NCI-H524 (cell line): ENCODE data around the gene CDH12.
"Not testable (repeated sequence)": the region's sequence is repeated elsewhere in the genome, so short reads cannot be mapped to it uniquely, and the experiment has no call there.

ENCODE experiments used
- DNase-seq, 2 experiments: peaks; one replicate each; lab custom pipeline; 2025; lab: John Stamatoyannopoulos, UW

The CDH12 gene

DNA sequence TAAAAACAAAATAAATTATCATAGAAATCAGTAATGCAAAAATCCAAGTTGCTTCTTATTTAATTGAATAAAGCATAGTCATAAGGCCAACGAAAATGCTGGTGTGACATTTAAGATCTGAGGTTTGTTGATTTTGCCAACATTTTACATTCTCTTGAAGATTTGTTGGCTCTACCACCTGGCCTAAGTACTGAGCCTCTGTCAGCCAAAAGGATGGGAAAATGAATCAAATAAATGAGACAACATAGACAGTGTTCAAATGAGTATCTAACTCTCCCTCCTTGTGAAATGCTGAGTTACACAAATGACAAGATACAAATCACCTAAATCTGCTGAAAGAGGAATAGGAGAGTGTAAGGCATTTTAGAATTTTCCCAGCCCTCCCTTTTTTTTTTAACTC is 575.0 kb downstream of the CDH12 start:
- no peak for DNase-seq

DNA sequence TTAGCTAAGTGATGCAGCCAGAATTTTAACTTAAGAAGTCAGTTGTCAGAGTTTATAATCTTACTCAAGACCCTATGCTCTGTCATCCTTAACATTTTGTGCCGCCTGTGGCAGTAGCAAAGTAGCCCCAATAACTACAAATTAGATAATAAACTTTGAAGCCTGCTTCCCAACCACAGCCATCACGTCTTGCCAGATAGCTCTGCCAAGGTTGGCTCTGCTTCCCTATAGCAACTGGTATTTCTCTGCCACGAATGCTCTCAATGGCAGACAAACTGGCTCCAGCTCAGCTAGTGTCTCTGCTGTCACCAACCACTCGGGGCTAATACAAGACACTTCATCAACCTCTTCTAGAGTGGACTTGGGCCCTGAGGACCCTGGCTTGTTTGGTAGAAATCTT is 576.1 kb downstream of the CDH12 start:
- DNase-seq, result no peak

DNA sequence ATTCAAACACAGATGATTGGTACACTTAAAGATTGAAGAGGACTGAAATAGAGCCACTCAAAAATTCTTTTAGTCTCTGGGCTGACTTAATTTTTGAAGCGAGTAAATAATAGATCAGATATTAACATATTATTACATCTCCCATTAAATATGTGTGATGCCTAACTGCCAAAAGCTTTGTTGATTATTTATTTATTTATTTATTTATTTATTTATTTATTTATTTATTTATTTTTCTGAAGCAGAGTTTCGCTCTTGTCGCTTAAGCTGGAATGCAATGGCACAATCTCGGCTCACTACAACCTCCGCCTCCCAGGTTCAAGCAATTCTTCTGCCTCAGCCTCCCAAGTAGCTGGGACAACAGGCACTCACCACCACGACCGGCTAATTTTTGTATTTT is 587.3 kb downstream of the CDH12 start:
- DNase-seq, result not testable (repeated sequence)

DNA sequence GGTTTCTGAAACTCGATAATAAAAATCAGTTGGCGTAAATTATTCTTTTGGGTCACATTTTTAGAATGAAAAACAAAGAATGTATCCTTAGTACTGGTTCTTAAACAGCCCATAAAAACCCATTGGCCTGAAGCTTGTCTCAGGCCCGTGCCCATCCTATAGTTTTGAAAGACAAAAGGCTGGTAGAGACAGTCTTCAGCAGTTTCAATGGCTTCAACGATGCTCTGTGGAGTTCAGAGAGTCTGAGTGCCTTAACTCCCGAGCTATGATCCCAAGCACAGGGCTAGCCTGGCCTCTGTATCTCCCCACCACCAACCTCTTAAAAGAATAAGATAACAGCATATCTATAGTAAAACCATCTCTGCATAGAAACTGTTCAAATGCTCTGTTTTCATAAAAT is 595.0 kb downstream of the CDH12 start:
- DNase-seq, result no peak

DNA sequence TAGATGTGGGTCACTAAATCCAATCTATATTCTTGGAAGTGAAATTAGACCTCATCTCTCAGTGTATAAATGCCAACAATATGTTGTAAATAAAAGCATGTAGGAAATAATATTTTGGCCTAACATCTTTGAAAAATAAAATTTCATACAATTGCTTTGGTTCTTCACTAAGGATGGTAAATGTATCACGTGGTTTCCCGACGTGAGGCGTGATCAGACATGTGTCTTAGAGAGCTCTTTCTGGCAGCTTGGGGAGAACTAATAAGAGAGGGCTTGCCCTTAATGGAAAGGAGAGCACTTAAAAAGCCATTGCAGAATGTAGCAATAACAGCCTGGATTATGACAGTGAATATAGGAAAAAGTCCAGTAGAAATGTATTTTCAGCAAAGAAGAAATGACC is 602.6 kb downstream of the CDH12 start:
- peak; percentile 4 to 38 for DNase-seq

DNA sequence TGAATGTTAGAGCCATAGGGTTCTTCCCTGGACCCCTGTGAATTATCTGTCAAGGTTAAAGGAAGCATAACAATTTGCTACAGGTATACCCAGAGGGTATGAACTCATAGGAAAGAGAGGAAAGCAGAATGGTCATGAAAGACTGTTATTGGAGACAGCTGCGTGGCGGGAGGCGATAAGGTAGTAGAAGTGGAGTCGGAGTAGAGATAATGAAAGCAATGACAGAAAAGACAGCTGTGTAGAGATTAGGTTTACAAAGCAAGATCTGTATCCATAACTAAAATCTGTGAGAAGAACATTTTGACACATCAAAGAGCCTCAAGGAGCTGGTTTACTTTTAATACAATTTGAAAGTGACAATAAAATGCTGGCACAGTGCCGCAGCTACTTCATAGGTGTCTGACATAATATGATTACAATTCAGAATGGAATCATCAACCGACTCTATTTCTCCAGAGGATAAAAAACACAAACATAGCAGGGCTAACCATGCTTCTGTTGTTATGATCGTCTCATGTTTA is 603.9 kb downstream of the CDH12 start:
- no peak for DNase-seq

DNA sequence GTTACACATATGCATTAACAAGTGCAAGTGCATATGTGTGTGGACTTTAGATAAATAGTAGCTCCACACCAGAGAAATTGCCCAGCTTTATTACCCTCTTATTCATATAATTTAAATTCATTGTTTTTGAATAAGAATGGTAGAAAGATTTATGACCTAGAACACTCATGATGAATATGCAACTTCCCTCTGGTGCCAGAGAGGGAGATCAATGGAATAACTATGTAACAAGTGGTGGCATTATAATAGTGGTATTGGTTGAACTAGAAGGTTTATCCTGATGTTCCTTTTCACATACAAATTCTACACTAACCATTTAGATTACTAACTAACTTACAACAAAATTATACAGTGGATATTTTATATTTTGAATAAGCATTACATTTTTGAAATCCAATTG is 607.4 kb downstream of the CDH12 start:
- no peak for DNase-seq

DNA sequence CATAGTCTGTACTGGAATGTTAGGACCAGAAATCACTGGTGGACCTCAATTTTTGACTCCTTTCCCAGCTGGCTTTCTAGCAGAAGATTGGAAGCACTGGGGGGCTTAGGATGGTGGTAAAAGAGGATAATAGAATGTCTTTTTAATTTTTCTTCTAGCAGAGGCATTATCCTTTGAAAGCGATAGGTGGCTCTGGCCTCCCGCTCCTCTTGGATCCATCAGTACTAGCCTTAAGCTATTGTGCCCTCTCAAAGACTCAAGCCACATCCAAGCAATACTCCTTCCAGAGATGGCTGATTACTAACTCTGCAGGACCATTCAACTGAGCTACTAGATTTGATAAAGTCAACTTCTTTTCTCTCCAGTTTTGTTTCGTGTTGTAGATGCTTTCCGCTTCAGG is 610.6 kb downstream of the CDH12 start:
- no peak for DNase-seq

DNA sequence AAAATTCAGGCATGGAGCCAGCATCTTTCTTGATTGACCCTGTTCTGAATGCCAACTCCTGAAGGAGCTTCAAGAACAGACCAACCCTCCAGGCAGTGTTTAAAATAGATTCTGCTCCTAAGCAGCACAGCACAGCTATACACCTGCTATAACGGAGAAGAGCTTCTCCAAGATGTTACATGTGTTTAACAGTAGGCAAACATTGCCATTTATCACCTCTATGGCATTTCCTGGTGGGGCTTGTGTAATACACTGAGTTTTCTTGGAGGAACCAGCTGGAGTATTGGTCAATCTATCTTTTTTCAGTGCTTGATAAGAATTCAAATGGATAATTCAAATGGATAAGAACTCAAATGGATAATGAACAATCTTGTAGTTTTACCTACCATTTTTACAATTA is 615.1 kb downstream of the CDH12 start:
- DNase-seq, result no peak

DNA sequence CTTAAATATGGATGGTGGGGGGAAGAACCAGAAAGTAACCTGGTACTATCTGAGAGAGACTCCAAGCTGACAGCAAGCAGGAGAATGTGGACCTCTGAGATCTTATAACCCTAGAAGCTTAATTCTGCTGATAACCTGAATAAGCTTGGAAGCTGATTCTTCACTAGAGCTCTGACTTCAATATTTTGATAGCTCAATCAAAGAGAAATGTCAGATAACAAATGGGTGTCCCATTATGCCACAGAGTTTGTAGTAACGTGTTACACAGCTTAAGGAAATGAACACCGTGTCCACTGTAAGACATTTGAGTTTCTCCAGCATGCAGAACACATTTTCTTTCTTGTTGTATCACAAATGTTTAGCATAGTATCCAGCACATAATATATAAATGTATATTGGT is 626.7 kb downstream of the CDH12 start:
- no peak for DNase-seq

DNA sequence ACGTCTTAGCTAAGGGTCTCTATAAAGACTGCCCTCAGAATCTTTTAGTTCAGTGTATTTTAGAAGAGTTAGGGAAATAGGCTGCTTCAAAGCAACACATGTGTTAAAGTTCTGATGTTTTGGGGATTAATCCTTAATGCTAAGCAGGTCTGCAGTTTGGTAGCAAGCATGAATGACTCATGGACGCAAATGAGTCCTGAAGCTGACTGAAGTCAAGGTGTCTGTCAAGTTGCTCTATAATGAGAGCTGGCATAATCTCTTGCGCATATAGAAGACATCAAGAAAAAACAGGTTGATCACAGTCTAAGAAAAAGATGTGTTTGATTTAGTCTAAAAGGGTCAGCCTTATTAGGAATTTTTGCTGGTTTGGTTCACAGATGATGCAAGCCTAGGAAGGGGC is 630.1 kb downstream of the CDH12 start:
- DNase-seq, result no peak

DNA sequence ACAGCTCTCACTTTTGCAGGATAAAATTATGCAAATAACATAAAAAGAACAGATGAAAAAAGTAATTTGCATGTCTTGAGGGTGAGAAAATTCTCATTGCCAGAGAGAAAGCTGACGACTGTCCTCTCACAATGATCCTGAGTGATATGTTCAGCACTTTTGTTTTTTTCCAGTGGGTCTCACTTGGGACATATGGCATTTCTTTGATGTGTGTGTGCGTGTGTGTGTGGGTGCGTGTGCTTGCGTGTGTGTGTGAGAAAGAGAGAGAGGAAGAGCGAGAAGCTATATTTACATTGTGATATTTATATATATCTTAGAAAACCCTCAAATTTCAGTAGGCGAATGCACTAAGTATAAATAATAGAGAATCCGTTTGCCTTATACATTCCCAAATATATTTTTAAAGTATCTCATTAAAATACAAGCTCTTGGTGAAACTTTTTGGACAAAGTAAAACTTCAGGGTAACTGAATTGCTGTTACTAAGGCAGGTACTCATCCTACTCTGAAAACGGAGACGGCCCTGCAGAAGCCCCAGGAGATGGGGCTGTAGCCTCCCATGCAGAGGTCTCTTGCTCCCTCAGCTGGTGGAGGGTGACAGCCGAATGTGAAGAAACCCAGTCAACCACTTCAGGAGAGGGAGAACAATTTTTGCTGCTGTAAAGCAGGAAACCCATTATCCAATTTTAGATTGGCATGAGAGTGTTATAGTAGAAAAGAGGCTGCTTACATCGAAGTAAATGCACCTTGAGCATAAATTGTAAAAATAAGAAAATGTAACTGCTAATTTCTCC is 639.2 kb downstream of the CDH12 start:
- DNase-seq, result peak; percentile 48 to 74

DNA sequence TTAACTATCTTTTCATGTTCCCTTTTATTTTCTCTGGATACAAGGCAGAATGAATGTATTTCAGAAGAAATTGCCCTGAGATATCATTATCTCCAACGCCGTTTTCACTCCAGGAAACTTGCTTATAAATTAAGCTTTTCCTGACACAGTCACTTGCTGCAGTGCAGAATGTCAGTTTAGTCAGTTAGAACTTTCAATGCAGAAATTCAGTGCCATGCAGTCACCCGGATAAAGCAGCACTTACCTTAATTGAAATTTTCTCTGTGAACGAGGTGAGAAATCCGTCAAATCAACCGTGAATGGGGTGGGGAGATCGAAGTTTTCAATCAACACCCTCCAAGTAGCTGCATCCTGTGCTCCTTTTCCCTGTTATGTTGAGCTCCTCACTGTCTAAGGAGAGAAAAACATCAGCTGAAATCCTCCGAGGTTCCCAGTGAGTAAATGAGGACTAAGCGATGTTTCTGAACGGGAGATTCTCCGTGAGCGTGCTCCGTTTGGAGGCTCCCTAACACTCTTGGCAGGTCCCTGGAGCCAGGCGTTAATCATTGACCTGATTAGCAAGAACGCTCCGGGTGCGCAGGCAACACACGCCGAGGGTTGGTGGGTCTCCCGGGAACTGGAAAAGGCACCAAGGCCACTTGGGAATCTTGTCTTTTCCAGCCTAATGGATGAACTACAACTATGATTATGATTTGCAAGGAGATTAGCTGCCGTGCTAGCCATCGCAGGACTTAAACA is 640.7 kb downstream of the CDH12 start:
- not testable (repeated sequence) for DNase-seq

DNA sequence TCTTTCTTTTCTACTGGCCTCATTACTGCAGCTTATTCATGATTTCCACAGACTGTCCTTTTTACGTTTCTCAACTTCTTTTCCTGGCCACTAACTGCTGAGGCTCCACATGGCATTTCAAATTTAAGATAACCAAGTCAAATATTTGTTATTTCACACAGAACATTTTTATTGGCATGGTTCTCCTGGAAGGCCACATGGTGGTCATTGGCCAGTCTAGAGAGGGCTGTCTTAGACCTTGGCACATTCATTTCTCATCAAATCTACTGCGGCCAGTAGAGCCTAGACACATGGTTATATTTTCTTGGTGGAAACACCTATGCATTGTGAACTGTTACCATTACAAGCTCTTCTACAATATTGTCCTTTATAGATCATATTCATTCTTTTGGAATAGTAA is 644.7 kb downstream of the CDH12 start:
- DNase-seq, result not testable (repeated sequence)

DNA sequence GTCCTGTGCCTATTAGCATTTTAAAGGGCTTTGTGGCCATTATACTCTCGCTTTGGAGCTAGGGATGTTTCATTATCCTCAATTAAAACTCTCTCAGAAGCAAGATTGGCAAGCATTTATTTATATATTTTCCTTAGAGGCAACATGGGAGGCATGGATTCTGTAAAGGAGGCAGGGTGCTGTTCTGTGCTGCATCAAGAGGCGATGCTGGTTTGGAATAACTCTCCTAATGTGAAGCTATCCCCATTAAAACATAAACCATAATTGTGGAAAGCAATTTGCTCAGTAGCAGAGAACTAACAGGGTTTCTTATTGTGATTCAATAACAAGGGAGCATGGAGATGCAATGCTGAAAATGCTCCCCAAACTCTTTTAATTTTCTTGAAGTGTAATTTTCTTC is 664.5 kb downstream of the CDH12 start:
- DNase-seq, result peak in 1 of 2 experiments; percentile 10

DNA sequence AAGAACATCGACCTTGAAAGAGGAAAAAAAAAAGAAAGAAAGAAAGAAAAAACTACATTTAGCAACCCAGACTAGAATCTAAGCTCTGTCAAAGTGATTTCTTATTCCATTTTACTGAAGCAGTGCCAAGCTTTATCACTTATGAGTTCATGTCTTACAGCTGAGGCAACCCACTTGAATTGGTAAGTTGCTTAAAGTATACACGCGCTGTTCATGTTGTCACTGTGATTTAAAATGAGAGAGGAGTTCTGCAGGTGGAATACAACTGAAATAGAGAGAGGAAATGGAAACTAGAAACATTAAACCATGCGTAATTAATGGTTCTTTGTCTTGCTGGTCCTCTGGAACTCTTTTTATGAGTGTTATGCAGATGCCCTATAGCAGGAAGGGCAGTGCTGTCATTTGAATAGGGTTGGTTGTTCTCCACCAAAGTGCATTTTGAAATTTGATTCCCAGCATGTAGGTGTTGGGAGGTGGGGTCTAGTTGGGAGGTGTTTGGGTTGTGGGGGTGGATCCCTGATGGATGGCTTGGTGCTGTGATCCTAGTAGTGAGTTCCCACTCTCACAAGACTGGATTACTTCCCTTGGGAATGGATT is 665.4 kb downstream of the CDH12 start:
- DNase-seq, result peak; percentile 5 to 45

DNA sequence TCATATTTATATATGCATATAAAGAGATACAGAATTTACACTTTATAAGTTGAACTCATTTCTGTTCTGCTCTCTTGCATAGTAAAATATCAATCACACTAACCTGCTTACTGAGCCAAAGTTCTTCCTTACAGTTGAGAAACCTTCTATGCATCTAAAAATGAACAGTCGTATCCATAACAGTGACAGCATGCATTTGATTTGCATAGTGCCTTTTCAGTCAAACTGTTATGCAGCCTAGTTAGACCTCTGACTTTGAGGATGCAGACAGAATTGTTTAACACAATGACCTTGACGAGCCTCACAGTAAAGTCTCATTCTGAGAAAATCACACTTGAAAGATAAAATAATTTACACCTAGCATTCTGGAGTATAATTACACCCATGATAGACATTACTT is 683.9 kb downstream of the CDH12 start:
- not testable (repeated sequence) for DNase-seq

DNA sequence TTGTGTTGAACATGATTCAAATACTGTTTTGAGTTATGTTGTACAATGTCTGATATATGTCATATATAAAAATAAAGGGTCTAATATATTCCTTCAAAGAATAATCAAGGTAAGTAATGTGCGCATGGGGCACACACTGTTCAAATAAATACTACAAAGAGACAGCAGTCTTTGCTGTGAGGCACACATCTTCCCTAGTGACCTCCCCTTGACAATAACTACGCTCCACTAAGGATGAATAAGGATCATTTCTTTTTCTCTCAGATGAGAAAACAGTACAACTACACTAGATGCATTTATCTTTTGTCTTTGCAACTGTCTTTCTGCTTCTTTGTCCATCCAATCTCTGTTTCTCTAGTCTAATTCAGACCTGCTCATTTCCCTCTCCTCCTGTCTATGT is 684.4 kb downstream of the CDH12 start:
- not testable (repeated sequence) for DNase-seq

DNA sequence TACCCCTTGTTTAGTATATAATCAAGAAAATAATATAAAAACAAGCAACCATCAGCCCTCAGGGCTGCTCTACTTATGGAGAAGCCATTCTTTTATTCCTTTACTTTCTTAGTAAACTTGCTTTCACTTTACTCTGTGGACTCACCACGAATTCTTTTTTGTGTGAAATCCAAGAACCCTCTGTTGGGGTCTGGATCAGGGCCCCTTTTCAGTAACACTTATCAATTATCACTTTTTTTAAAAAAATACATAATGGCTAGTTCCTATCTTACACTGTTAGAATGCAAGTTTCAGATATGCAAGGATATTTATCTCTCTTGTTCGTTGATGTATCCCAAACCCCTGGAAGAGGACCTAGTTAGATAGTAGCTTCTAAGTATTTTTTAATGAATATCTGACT is 687.2 kb downstream of the CDH12 start:
- not testable (repeated sequence) for DNase-seq

DNA sequence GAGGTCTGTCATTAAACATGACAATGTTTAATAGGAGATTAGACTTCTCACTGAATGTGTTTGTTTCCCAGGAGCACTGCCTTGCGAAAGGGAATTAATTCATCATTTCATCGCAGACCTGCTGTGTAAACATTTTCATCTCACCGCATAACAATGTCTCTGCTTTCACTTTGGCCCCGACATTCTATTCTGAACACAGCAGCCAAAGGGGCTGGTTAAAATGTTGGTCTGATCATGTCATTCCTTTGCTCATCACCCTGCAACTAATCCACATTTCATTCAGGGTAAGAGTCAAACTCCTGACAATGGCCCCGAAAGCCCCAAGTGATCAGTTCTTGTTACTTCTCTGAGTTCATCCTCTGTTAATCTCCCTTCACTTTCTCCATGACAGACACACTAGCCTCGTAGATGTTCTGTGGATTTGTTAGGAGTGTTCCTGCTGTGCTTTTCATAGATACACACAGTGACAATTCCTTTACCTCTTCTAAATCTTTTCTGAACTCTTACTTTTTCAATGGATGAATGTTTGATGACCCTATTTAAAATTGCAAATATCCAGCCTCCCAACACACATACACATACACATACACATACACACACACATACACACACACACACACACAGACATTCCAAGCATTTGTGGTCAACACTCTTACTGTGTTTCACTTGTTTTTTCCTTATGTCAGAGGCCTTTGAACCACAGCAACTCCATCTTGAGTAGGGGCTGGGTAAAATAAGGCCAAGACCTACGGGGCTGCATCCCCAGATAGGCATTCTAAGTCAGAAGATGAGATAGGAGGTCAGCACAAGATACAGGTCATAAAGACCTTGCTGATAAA is 688.0 kb downstream of the CDH12 start:
- DNase-seq, result not testable (repeated sequence)

DNA sequence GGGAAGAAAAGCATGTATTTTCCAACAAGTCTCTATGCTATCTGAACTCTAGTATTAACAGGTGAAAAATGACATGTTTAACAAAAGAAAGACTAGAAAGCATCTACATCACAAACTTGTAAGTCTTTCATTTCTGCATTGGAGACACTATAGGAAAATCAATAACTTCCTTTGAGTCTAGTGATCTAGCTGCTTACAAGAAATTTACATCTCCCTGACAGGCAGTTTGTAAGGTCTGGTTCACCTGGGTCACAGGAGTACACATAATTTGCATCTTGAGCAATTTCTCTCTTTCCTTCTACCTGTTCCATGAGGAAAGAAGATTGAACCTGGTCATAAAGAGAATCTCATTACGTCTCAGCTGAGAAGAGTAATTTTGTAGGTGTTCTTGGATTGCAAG is 696.2 kb downstream of the CDH12 start:
- DNase-seq, result not testable (repeated sequence)

DNA sequence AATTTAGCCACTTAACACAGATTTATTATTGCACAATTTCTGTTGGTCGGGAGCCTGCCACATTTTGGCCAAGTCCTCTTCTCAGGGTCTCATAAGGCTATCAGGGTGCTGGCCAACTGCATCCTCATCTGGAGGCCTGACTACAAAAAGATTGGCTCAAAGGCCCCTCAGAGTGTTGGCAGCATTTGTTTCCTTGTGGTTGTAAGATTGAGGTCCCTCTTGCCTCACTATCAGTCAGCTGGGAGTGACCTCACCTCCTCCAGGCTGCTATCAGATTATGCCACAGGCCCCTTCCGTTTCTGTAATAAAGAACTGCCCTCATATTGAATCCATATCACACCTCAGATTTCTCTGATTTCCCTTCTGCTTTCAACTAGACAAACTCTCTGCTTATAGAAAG is 698.4 kb downstream of the CDH12 start:
- DNase-seq, result not testable (repeated sequence)
